Measurements from ENCODE around the gene MTIF2. TPM values are rescaled to one million over a fixed set of nuclear protein-coding genes. Genes with fewer than 3 reads are reported as not detected.
"Not testable (repeated sequence)": the region's sequence is repeated elsewhere in the genome, so short reads cannot be mapped to it uniquely, and the experiment has no call there.

MTIF2 gene, protein sequence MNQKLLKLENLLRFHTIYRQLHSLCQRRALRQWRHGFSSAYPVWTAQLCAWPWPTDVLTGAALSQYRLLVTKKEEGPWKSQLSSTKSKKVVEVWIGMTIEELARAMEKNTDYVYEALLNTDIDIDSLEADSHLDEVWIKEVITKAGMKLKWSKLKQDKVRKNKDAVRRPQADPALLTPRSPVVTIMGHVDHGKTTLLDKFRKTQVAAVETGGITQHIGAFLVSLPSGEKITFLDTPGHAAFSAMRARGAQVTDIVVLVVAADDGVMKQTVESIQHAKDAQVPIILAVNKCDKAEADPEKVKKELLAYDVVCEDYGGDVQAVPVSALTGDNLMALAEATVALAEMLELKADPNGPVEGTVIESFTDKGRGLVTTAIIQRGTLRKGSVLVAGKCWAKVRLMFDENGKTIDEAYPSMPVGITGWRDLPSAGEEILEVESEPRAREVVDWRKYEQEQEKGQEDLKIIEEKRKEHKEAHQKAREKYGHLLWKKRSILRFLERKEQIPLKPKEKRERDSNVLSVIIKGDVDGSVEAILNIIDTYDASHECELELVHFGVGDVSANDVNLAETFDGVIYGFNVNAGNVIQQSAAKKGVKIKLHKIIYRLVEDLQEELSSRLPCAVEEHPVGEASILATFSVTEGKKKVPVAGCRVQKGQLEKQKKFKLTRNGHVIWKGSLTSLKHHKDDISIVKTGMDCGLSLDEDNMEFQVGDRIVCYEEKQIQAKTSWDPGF
- total RNA-seq: 10 to 100 TPM; 35.5 to 38.8 TPM

DNA sequence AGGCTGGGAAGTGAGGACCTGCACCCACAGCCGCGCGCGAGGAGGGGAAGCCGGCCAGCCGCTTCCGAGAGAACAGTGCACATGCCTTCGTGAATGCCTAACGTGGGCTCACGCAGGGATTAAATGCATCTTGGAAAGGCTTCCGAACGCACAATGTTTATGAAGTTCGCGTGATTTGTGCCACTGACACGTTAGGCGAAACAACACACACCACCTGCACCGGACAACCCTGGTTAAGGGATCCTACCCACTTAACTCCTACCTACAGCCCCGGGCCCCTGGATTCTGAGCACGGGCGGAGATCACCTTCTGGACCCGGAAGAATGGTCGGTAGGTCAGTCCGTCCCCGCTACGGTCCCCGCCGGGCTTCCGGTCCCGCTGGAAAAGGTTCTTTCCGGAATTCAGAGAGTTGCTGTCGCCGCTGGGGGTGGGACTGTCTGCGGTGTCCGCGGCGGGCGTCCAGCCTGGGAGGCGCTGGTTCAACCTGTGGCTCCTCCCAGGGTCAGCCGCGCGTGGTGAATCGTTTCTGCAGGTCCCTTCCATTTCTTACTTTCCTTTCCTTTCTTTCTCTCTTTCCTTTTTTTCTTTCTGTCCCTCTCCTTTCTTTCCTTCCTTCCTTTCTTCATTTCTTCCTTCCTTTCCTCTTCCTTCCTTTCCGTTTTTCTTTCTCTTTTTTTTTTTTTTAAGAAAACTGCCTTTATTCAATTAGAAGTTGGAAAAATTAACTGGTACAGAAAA lies at the start of gene MTIF2:
Gene MTIF2, minus strand, starts transcription at position 325 of the 738 bp plus-strand sequence. CDS start 5,373 bp downstream, outside the sequence.
- H3K36me3 Mint-ChIP-seq: peaks cover 8 to 18% of the 10 kb centered on the region in 2 donors
- ATAC-seq (peak; percentile 99), DNase-seq (ENCODE audit: low spot score in 2 of 2) (peak; percentile 92)
- H3K9me3 Mint-ChIP-seq: no peaks in the 10 kb centered on the region
- H3K27ac Mint-ChIP-seq: peak within 1 kb of the TSS; percentile 95 to 96

DNA sequence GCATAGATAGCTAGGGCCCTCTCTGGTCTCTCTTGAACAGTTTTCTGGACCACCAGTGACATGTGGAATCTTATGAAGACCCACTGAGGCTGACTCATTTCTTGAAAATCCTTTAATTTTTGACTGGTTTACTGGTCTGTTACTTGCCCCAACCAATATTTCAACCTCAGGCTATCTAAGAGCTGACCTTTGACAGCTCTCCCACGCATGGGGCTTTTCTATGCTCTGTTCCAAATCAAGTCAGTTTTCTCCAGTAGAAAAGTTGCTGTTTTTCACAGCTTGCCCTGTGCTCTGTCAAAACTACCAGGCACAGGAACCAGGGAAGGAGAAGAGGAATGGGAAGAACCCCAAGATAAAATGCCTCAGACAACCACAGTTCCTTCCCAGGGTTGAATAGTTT lies 46.0 kb upstream of the MTIF2 start:
- H3K9me3 Mint-ChIP-seq: no peaks in the 10 kb centered on the region

DNA sequence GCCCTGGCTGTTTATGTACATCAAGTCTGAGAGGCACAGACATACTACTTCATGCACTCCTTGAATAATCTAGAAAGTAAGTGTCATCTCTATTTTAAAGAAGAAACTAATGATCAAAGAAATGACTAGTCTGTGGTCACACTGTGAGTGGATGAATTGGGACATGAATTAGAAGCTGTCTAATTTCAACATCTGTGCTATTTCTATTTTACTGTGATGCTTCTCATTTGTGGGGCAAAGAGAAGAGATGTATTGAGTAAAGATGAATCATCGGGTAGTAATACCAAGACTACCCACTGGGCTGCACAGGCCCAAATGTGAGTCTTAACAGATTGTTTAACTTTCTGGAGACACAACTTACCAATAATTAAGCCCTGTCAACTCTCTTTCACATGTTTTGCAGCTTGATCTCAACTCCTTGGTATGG lies 42.4 kb upstream of the MTIF2 start:
- peak overlapping the region in 1 of 2 donors; percentile 31 for H3K27ac Mint-ChIP-seq
- ATAC-seq: peak; percentile 95 to 96
- DNase-seq (ENCODE audit: low spot score in 2 of 2): peak in 1 of 2 donors; percentile 43
- H3K36me3 Mint-ChIP-seq: no peaks in the 10 kb centered on the region
- no peaks in the 10 kb centered on the region for H3K9me3 Mint-ChIP-seq

More for the DNA sequence above, 46.0 kb upstream of the MTIF2 start:
- ATAC-seq (no peak), DNase-seq (ENCODE audit: low spot score in 2 of 2) (no peak)
- no peak overlapping the region for H3K27ac Mint-ChIP-seq
- H3K36me3 Mint-ChIP-seq: no peaks in the 10 kb centered on the region

DNA sequence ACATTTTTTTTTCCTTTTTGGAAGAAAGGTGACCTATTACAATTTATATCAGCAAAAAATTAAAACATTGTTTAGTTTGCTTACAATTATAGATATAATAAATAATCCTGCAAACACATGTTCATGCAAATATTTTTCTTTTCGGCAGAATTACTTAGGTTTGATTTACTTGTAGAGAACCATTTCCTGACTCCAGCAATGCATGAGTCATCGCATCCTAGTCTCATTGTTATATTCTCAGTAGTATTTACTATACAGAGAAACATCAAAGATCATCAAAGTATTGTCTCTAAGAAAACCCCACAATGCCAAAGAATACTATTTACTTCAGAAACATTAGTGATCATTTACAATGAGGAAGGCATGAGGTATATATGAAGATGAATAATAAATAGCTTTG lies 40.4 kb upstream of the MTIF2 start:
- no peaks in the 10 kb centered on the region for H3K36me3 Mint-ChIP-seq
- no peak overlapping the region for H3K27ac Mint-ChIP-seq

DNA sequence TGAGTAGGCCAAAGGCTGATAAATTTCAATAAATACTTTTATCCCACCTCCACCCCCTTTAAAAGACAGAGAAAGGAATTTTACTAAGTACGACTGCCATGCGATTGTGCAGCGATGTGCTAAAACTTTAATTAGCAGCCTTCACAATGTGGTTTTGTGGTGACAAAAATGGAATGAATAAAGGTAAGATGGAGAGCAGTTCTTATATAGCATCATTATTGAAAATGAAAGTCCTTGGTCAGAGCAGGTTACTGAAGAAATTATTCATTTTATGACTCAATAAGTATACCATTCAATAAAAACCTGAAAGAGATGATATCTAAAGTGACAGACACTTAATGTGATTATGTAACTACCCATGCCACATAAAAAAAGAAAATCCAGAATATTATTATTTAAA lies 33.2 kb upstream of the MTIF2 start:
- Mint-ChIP-seq H3K27ac (no peak overlapping the region), H3K36me3 (peaks cover 0 to 7% of the 10 kb centered on the region in 2 donors), H3K9me3 (no peaks in the 10 kb centered on the region)
- ATAC-seq (peak; percentile 83 to 92), DNase-seq (ENCODE audit: low spot score in 2 of 2) (no peak)

More for the DNA sequence above, 40.4 kb upstream of the MTIF2 start:
- ATAC-seq (no peak), DNase-seq (ENCODE audit: low spot score in 2 of 2) (no peak)
- H3K9me3 Mint-ChIP-seq: no peaks in the 10 kb centered on the region

DNA sequence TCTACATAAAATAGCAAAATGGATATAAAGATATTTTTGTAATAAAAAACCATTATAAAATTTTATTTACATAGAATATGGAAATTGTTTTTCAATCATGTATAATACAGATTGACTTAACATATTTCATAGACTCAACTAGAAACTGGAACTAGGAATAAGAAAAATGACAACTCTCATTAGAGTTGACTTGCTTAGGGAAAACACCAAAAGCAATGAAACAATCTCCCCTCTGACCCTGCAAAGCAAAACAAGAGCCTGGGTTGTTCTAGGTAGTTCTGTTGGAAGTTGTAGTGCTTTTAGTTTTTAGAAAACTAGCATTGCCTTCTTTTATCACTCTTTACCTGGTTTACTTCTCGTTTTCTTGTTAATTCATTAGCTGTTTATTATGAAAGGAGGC lies 32.2 kb upstream of the MTIF2 start:
- DNase-seq (ENCODE audit: low spot score in 2 of 2) (no peak), ATAC-seq (peak in 1 of 2 donors; percentile 39)
- Mint-ChIP-seq H3K27ac (no peak overlapping the region), H3K9me3 (no peaks in the 10 kb centered on the region), H3K36me3 (peaks cover 0 to 7% of the 10 kb centered on the region in 2 donors)

DNA sequence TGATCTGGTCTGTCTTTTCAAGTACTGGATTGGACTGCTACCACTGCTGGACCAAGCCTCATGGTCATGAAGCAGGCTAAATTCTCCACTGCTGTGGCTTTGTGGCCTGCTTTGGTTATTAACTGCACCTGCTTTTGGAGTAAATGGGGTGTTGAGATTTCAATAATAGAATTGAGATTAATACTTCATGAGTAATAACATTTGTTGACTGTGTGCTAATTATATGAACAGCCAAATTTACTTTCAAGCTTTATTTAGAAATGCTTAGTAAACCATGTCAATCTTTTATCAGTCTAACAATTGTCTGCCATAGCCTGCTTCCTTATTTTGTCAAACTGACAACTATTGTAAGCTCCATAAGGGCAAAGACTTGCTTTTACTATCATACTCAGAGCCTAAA lies 27.4 kb upstream of the MTIF2 start:
- H3K27ac Mint-ChIP-seq: no peak overlapping the region
- no peak for ATAC-seq
- H3K9me3 Mint-ChIP-seq: no peaks in the 10 kb centered on the region
- H3K36me3 Mint-ChIP-seq: peaks cover 0 to 7% of the 10 kb centered on the region in 2 donors
- DNase-seq (ENCODE audit: low spot score in 2 of 2): no peak

DNA sequence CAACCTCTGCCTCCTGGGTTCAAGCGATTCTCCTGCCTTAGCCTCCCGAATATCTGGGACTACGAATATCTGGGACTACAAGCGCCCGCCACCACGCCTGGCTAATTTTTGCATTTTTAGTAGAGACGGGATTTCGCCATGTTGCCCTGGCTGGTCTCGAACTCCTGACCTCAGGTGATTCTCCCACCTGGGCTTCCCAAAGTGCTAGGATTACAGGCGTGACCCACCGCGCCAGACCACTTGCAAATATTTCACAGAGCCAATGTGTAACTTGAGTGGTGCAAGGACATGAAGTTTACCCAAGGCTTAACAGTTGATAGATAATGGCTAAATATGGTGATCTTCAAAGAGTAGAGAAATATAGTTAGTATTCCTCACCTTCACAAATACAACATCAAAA lies 14.1 kb upstream of the MTIF2 start:
- Mint-ChIP-seq H3K27ac (peak overlapping the region in 1 of 2 donors; percentile 91), H3K36me3 (peaks cover 0 to 10% of the 10 kb centered on the region in 2 donors), H3K9me3 (no peaks in the 10 kb centered on the region)
- no peak for ATAC-seq
- no peak for DNase-seq (ENCODE audit: low spot score in 2 of 2)

DNA sequence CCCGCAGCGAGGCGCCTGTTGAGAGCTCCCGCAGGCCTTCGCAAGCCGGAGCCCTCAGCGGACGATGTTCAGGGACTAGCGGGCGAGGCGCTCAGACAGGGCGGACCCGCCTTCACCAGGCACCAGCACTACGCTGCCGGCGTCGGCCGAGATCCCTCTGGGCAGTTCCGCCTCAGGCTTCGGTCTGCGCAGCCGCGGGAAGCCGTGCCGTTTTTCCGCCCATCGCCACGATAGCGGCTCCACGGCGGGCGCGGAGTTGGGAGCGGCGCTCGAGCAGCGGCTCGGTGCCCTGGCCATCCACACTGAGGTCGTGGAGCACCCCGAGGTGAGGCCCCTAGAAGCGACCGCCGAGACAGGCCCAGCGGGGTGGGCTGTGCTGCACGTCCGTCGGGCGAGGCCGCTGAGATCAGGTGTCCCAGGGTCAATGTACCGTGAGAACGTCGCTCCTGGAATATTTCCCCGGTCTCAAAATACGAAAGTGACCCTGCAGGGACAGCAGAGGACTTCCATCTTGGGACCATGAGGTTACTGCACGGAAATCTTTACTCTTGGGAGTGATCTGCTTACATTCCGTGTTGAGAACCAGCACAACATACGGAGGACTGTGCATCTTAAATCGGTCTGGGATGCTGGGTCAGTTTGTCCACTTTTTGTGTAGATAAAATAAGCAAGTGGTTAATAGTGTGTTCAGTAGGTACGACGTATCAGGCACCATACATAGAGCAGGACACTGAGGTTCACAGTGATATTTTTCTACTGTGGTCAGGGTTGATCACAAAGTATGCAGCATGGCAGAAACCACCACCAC lies 13.3 kb upstream of the MTIF2 start:
- H3K27ac Mint-ChIP-seq: peak overlapping the region; percentile 91 to 92
- H3K9me3 Mint-ChIP-seq: no peaks in the 10 kb centered on the region
- ATAC-seq (peak; percentile 99 to 100), DNase-seq (ENCODE audit: low spot score in 2 of 2) (peak; percentile 86 to 87)
- H3K36me3 Mint-ChIP-seq: peaks cover 0 to 10% of the 10 kb centered on the region in 2 donors

DNA sequence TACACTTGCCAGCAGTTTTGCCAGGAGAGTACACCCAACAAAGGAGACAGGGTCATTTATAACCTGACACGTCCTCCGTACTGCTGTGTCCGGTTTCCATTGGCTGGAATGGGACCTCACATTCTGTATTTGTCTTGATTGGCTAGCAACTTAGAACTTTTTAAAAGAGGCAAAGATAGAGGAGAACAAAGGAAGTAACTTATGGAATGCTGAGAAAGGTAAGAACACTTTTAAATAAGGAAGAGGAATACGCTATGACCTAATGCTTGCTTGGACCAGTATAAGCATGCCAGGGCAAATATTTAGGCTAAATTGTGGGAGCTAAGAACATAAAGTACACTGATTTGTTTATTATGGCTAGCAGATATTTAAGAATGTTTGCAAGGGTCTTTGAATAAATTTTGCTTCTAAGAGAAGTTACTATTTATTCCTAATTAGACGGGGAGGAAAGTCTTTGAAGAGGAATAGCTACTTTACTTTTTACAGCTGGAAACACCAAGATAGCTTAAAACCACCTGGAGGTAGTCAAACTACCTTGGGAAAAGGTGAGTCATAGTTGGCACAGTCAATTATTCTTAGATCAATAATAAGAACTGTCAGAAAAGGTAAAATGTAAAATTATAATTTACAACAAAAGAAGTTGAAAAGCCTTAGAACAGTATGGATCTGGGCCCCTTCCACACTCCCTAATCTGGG lies 12.0 kb upstream of the MTIF2 start:
- peak overlapping the region in 1 of 2 donors; percentile 91 for H3K27ac Mint-ChIP-seq

DNA sequence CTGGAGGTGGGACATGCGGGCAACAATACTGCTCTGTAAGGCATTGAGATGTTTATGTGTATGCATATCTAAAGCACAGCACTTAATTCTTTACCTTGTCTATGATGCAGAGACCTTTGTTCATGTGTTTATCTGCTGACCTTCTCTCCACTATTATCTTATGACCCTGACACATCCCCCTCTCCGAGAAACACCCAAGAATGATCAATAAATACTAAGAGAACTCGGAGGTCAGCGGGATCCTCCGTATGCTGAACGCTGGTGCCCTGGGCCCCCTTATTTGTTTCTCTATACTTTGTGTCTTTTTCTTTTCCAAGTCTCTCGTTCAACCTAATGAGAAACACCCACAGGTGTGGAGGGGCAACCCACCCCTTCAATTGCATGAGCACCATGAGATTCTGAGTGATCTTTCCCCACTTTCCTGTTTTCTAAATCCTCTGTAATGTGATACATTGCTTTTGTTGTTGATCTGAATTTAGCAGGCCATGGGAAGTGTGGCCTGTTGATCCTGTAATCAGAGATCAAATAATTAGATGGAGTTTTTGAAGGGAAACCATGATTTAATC lies 10.9 kb upstream of the MTIF2 start:
- peaks cover 0 to 10% of the 10 kb centered on the region in 2 donors for H3K36me3 Mint-ChIP-seq
- H3K9me3 Mint-ChIP-seq; H3K27ac Mint-ChIP-seq; ATAC-seq; DNase-seq (ENCODE audit: low spot score in 2 of 2): not testable (repeated sequence)

More for the DNA sequence above, 12.0 kb upstream of the MTIF2 start:
- H3K36me3 Mint-ChIP-seq: peaks cover 0 to 10% of the 10 kb centered on the region in 2 donors
- not testable (repeated sequence) for DNase-seq (ENCODE audit: low spot score in 2 of 2); H3K9me3 Mint-ChIP-seq; ATAC-seq

DNA sequence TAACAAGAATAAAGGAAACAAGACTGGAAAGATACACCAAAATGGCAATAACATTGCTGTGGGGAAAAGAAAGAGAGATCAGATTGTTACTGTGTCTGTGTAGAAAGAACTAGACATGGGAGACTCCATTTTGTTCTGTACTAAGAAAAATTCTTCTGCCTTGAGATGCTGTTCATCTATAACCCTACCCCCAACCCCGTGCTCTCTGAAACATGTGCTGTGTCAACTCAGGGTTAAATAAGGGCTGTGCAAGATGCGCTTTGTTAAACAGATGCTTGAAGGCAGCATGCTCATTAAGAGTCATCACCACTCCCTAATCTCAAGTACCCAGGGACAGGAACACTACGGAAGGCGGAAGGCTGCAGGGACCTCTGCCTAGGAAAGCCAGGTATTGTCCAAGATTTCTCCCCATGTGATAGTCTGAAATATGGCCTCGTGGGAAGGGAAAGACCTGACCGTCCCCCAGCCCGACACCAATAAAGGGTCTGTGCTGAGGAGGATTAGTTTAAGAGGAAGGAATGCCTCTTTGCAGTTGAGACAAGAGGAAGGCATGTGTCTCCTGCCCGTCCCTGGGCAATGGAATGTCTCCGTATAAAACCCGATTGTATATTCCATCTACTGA lies 10.3 kb upstream of the MTIF2 start:
- H3K9me3 Mint-ChIP-seq: not testable (repeated sequence)

DNA sequence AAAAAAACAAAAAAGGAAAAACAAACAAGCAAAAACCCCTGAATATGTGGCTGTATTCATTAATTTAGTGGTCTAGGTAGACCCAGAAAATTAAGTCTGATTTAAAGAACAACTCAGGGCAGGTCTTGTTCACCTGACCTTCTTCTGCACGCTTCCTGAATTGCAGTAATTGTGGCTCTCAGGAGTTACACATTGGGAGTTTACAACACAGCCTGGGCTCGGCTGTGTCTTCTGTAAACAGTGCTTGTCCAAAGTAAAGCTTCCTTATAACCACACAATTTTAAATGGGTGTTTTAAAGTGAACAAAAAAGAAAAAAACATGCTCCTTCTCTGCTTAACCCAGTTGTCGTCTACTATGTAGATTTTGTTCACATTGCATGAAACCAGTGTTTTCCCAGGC lies 8.3 kb upstream of the MTIF2 start:
- ATAC-seq (no peak), DNase-seq (ENCODE audit: low spot score in 2 of 2) (no peak)
- Mint-ChIP-seq H3K36me3 (peaks cover 0 to 6% of the 10 kb centered on the region in 2 donors), H3K9me3 (no peaks in the 10 kb centered on the region), H3K27ac (no peak overlapping the region)

More for the DNA sequence above, 10.3 kb upstream of the MTIF2 start:
- not testable (repeated sequence) for ATAC-seq; DNase-seq (ENCODE audit: low spot score in 2 of 2); H3K27ac Mint-ChIP-seq
- H3K36me3 Mint-ChIP-seq: peaks cover 0 to 10% of the 10 kb centered on the region in 2 donors

DNA sequence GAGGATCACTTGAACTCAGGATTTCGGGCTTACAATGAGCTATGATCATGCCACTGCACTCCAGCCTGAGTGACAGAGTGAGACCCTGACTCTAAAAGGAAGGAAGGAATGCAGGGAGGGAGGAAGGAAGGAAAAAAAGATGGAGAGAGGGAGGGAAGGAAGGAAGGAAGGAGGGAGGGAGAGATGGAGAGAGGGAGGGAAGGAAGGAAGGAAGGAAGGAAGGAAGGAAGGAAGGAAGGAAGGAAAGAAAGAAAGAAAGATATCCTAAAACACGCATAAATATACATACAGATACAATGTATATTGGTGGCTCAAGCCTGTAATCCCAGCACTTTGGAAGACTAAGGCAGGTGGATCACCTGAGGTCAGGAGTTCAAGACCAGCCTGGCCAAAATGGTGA lies 5.3 kb upstream of the MTIF2 start:
- ATAC-seq; H3K36me3 Mint-ChIP-seq; H3K27ac Mint-ChIP-seq; DNase-seq (ENCODE audit: low spot score in 2 of 2); H3K9me3 Mint-ChIP-seq: not testable (repeated sequence)

DNA sequence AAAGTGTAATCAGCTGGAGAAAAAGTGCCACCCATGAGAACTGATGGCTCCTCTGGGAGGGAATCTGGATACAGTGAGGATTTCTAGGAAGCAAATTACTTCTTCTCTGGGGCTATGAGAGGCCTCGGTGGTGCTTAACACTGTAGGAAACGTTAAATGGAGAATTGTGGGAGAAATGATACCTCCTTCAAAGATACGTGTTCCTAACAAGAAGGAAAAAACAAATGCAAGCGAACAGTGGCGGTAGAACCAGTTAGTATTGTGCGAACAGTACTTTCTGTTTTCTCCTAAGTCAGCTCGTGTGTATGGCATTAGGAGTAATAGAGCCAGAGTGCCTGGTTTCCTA lies 587 bp upstream of the MTIF2 start:
- Mint-ChIP-seq H3K36me3 (peaks cover 8 to 18% of the 10 kb centered on the region in 2 donors), H3K9me3 (no peaks in the 10 kb centered on the region), H3K27ac (peak overlapping the region; percentile 95 to 96)
- ATAC-seq (peak in 1 of 2 donors; percentile 4), DNase-seq (ENCODE audit: low spot score in 2 of 2) (no peak)
